DND-41 (cell line): ENCODE results near the gene SPEM1.

Experiments used
- ATAC-seq: fragments of 200-7000 bp; cut with Tn5 transposase; 3 replicates; pipeline ENCODE4 v1.9.1; 2021; ENCODE audit warnings: low read depth; ENCODE audit not compliant: insufficient read depth
- DNase-seq: peaks from one replicate; pipeline ENCODE4 v3.0.0-alpha.2; 2020
- H2AFZ ChIP-seq: 2 replicates; pipeline ENCODE4 v1.6.0; 2012; ENCODE audit warnings: low read depth, low read length
- H3K27ac ChIP-seq: 2 replicates; pipeline ENCODE4 v1.5.1; 2012; ENCODE audit warnings: low read length, inconsistent platforms
- H3K27me3 ChIP-seq: fragments of 200-600 bp; sonication (generic); 2 replicates; pipeline ENCODE4 v1.6.0; 2012; ENCODE audit warnings: low read length, mild to moderate bottlenecking, inconsistent platforms; ENCODE audit not compliant: insufficient read depth, poor library complexity
- H3K36me3 ChIP-seq: 2 replicates; pipeline ENCODE4 v1.5.1; 2012; ENCODE audit warnings: low read length, inconsistent platforms; ENCODE audit not compliant: insufficient read depth
- H3K4me1 ChIP-seq: 2 replicates; pipeline ENCODE4 v1.5.1; 2012; ENCODE audit warnings: mild to moderate bottlenecking, low read length; ENCODE audit not compliant: insufficient read depth
- H3K4me2 ChIP-seq: 2 replicates; pipeline ENCODE4 v1.6.0; 2012; ENCODE audit warnings: mild to moderate bottlenecking, moderate library complexity, low read length, inconsistent platforms; ENCODE audit not compliant: insufficient read depth
- H3K4me3 ChIP-seq, 2 experiments: fragments of 200-600 bp in 1 of 2; shearing (Covaris generic) in 1 of 2; 2 replicates each; pipeline ENCODE4 v1.5.1; 2012 to 2016; ENCODE audit warnings: inconsistent platforms in 2 of 2, low read length in 2 of 2, mild to moderate bottlenecking in 2 of 2, low read depth in 1 of 2, moderate library complexity in 1 of 2
- H3K79me2 ChIP-seq: 2 replicates; pipeline ENCODE4 v1.6.0; 2012; ENCODE audit warnings: low read length, inconsistent platforms; ENCODE audit not compliant: insufficient read depth
- H3K9ac ChIP-seq: 2 replicates; pipeline ENCODE4 v1.6.0; 2012; ENCODE audit warnings: low read depth, mild to moderate bottlenecking, inconsistent platforms, low read length, moderate library complexity
- H3K9me3 ChIP-seq: 2 replicates; pipeline ENCODE4 v1.5.1; 2012; ENCODE audit warnings: low read length, moderate library complexity, mild to moderate bottlenecking, inconsistent platforms; ENCODE audit not compliant: insufficient read depth, severe bottlenecking
- H4K20me1 ChIP-seq: 2 replicates; pipeline ENCODE4 v1.6.0; 2012; ENCODE audit warnings: low read length; ENCODE audit not compliant: insufficient read depth
- EZH2 ChIP-seq: IDR thresholded peaks from 3 replicates; pipeline ENCODE4 v1.6.1; 2012; ENCODE audit warnings: borderline replicate concordance, low read depth, mild to moderate bottlenecking, moderate library complexity, low read length, inconsistent platforms; ENCODE audit not compliant: severe bottlenecking
- TF ChIP-seq, protein P1 (sequence below): IDR thresholded peaks from 2 replicates; pipeline ENCODE4 v1.5.1; 2012; ENCODE audit warnings: borderline replicate concordance, low read length, moderate library complexity, mild to moderate bottlenecking; ENCODE audit not compliant: poor library complexity, severe bottlenecking; ENCODE audit errors: extremely low read depth

Gene SPEM1

DNA sequence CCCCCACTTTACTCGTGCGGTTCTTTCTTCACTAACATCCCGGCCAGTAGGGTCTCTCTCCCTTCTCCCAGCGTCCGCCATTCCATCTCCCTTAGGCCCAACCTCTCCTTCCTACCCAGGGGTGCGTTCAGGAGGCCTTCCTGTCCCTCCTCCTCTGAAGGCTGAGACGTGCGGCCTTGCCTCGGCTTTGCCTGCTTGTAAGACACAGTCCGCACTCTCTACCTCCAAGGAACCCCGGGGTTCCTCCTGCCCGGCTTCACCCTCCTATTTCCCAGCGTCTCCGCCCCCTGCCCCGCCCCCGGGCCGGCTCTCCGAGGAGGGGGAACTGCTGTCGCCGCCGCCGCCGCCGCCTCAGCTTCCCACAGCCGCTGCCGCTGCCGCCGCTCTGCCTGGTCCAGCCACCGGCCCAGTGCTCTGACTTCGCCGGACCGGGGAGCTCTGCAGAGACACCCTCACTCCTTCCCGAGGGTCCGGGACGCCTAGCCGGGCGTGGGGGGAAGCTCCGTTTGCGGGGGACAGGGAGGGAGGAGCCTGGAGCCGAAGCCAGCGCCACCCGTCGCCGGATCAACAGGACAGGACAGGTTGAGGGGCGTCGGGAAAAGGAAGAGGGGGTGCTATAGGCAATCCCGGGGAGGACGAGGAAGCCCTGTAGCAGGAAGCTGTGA is 18.0 kb downstream of the SPEM1 start:
- peaks cover 4% of the 10 kb centered on the region; the same call in 1 of the 2 replicates for H3K36me3 ChIP-seq
- no peak overlapping the region for H2AFZ ChIP-seq
- no peaks in the 10 kb centered on the region for H4K20me1 ChIP-seq
- H3K9me3 ChIP-seq = no peaks in the 10 kb centered on the region
- H3K27ac ChIP-seq = no peak overlapping the region
- TF ChIP-seq, protein P1, sequence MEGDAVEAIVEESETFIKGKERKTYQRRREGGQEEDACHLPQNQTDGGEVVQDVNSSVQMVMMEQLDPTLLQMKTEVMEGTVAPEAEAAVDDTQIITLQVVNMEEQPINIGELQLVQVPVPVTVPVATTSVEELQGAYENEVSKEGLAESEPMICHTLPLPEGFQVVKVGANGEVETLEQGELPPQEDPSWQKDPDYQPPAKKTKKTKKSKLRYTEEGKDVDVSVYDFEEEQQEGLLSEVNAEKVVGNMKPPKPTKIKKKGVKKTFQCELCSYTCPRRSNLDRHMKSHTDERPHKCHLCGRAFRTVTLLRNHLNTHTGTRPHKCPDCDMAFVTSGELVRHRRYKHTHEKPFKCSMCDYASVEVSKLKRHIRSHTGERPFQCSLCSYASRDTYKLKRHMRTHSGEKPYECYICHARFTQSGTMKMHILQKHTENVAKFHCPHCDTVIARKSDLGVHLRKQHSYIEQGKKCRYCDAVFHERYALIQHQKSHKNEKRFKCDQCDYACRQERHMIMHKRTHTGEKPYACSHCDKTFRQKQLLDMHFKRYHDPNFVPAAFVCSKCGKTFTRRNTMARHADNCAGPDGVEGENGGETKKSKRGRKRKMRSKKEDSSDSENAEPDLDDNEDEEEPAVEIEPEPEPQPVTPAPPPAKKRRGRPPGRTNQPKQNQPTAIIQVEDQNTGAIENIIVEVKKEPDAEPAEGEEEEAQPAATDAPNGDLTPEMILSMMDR = no peak
- no peak overlapping the region for H3K4me3 ChIP-seq
- H3K79me2 ChIP-seq = peaks cover 15% of the 10 kb centered on the region
- H3K9ac ChIP-seq = no peak overlapping the region
- H3K4me1 ChIP-seq = peaks cover 17% of the 10 kb centered on the region
- H3K4me2 ChIP-seq = no peak overlapping the region
- ATAC-seq (no peak), DNase-seq (no peak)
- no peaks in the 10 kb centered on the region for H3K27me3 ChIP-seq

DNA sequence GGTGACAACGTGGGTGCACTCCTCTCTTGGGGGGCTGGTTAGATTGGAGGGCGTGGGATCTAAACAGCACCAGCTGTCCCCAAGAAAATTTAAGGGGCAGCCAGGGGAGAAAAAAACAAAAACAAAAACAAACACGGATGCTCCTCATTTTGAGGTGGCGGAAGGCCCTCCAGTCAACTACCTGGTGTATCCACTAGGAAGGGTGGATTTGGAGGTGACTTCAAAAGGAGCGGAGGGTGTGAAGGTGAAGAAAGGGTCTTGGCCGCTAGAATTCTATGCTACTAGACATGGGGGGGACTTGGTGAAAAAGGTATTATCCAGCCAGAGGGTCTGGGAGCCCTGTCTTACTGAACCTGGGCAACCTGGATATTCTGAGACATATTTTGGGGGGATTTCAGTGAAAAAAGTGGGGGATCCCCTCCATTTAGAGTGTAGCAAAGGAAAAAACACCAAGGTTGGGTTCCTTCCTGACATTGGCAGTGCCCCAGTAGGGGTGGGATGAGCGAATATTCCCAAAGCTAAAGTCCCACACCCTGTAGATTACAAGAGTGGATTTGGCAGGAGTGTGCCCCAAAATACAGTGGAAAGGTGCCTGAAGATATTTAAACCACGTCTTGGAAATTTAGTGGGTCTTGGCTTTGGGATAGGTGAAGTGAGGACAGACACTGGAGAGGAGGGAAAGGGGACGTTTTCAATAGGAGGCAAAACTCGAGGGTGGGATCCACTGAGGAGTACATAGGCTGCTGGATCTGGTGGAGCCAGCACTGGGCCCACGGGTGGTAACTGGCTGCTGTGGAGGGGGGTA is 18.7 kb downstream of the SPEM1 start:
- no peaks in the 10 kb centered on the region for H4K20me1 ChIP-seq
- TF ChIP-seq, protein P1 = no peak
- no peak for TF ChIP-seq EZH2
- H3K27ac ChIP-seq = no peak overlapping the region
- no peak overlapping the region for H2AFZ ChIP-seq
- H3K36me3 ChIP-seq = peaks cover 4% of the 10 kb centered on the region; the same call in 1 of the 2 replicates
- H3K27me3 ChIP-seq = no peaks in the 10 kb centered on the region
- peaks cover 15% of the 10 kb centered on the region for H3K79me2 ChIP-seq
- H3K4me1 ChIP-seq = peaks cover 17% of the 10 kb centered on the region
- H3K9me3 ChIP-seq = no peaks in the 10 kb centered on the region
- H3K9ac ChIP-seq = no peak overlapping the region
- H3K4me3 ChIP-seq = no peak overlapping the region
- ATAC-seq (no peak), DNase-seq (no peak)
- no peak overlapping the region for H3K4me2 ChIP-seq

DNA sequence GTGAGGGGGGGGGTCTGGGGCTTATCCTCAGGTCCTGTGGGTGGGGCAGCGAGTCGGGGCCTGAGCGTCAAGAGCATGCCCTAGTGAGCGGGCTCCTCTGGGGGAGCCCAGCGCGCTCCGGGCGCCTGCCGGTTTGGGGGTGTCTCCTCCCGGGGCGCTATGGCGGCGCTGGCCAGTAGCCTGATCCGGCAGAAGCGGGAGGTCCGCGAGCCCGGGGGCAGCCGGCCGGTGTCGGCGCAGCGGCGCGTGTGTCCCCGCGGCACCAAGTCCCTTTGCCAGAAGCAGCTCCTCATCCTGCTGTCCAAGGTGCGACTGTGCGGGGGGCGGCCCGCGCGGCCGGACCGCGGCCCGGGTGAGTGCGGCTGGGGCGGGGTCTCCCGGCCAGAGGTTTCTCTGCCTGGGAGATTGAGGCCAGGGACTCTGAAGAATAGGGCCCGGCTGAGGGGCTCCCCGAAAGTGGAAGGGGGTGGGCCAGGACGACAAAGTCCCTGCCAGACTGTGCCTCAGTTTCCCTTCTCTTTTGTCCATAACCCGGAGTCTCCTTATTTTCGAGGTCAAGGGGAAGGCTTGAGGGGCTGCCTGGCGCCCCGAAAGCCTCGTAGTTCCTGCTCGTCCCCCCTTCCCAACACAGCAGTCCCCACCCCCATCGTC is 19.5 kb downstream of the SPEM1 start, which contains the start of gene FGF11:
FGF11 (plus strand) TSS at position 51 of the 651 bp plus-strand sequence; CDS start at position 160, 109 bp downstream.
- H3K9me3 ChIP-seq = no peaks in the 10 kb centered on the region
- no peak within 1 kb of the TSS for H3K4me3 ChIP-seq
- TF ChIP-seq EZH2 = no peak
- TF ChIP-seq, protein P1 = no peak
- H2AFZ ChIP-seq = no peak within 1 kb of the TSS
- H3K27ac ChIP-seq = no peak within 1 kb of the TSS
- no peaks in the 10 kb centered on the region for H4K20me1 ChIP-seq
- H3K4me1 ChIP-seq = peaks cover 20% of the 10 kb centered on the region
- ATAC-seq (no peak), DNase-seq (no peak)
- no peak within 1 kb of the TSS for H3K9ac ChIP-seq
- H3K36me3 ChIP-seq = peaks cover 4% of the 10 kb centered on the region; the same call in 1 of the 2 replicates
- H3K4me2 ChIP-seq = no peak within 1 kb of the TSS
- H3K27me3 ChIP-seq = no peaks in the 10 kb centered on the region
- peaks cover 15% of the 10 kb centered on the region for H3K79me2 ChIP-seq
